Measurements from ENCODE around the gene CLDN6. TPM values are rescaled to one million over a fixed set of nuclear protein-coding genes. Genes with fewer than 3 reads are reported as not detected.

CLDN6 gene
- total and polyA plus RNA-seq, 9 of the 15 experiments (the other 6 are each of a cell fraction or from before 2014, with no cell fraction given): 0.22 to 0.75 (median 0.38) TPM; not detected in 3

GRCh38 chr16:2983706-2984136 lies 34.3 kb downstream of the CLDN6 start (continued):
- TF ChIP-seq, protein P1, sequence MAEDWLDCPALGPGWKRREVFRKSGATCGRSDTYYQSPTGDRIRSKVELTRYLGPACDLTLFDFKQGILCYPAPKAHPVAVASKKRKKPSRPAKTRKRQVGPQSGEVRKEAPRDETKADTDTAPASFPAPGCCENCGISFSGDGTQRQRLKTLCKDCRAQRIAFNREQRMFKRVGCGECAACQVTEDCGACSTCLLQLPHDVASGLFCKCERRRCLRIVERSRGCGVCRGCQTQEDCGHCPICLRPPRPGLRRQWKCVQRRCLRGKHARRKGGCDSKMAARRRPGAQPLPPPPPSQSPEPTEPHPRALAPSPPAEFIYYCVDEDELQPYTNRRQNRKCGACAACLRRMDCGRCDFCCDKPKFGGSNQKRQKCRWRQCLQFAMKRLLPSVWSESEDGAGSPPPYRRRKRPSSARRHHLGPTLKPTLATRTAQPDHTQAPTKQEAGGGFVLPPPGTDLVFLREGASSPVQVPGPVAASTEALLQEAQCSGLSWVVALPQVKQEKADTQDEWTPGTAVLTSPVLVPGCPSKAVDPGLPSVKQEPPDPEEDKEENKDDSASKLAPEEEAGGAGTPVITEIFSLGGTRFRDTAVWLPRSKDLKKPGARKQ (CRISPR knock-in tag; IDR thresholded peaks at IDR 0.05): no peak
- TF ChIP-seq ZBTB43 (CRISPR knock-in tag; IDR thresholded peaks at IDR 0.05) (no peak), CREB1 (IDR thresholded peaks at IDR 0.05) (no peak), CREB1 (CRISPR knock-in tag; IDR thresholded peaks at IDR 0.05) (peak; percentile 41; the same call in 1 of the 2 replicates), TRIM28 (IDR thresholded peaks at IDR 0.05) (0 out of 2 replicates have a peak, but pooled peaks have one; percentile 51), ELF2 (CRISPR knock-in tag; IDR thresholded peaks at IDR 0.05) (no peak), SRSF9 (IDR thresholded peaks at IDR 0.05; ENCODE audit: borderline replicate concordance, low read depth, low read length) (no peak), ZNF586 (CRISPR knock-in tag; conservative IDR thresholded peaks at IDR 0.05) (no peak), ZNF354B (CRISPR knock-in tag; IDR thresholded peaks at IDR 0.05) (no peak), HINFP (tag; conservative IDR thresholded peaks at IDR 0.05; ENCODE audit: low read depth) (no peak), ZBTB33 (CRISPR knock-in tag; IDR thresholded peaks at IDR 0.05) (peak; percentile 70; the same call in 1 of the 2 replicates)
- TF ChIP-seq, protein P2, sequence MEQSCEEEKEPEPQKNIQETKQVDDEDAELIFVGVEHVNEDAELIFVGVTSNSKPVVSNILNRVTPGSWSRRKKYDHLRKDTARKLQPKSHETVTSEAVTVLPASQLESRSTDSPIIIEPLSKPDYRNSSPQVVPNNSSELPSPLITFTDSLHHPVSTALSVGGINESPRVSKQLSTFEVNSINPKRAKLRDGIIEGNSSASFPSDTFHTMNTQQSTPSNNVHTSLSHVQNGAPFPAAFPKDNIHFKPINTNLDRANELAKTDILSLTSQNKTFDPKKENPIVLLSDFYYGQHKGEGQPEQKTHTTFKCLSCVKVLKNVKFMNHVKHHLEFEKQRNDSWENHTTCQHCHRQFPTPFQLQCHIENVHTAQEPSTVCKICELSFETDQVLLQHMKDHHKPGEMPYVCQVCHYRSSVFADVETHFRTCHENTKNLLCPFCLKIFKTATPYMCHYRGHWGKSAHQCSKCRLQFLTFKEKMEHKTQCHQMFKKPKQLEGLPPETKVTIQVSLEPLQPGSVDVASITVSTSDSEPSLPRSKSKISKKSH (CRISPR knock-in tag; IDR thresholded peaks at IDR 0.05): no peak
- TF ChIP-seq, protein P3, sequence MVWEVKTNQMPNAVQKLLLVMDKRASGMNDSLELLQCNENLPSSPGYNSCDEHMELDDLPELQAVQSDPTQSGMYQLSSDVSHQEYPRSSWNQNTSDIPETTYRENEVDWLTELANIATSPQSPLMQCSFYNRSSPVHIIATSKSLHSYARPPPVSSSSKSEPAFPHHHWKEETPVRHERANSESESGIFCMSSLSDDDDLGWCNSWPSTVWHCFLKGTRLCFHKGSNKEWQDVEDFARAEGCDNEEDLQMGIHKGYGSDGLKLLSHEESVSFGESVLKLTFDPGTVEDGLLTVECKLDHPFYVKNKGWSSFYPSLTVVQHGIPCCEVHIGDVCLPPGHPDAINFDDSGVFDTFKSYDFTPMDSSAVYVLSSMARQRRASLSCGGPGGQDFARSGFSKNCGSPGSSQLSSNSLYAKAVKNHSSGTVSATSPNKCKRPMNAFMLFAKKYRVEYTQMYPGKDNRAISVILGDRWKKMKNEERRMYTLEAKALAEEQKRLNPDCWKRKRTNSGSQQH (CRISPR knock-in tag; IDR thresholded peaks at IDR 0.05): no peak
- TF ChIP-seq, protein P4, sequence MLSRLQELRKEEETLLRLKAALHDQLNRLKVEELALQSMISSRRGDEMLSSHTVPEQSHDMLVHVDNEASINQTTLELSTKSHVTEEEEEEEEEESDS (CRISPR knock-in tag; IDR thresholded peaks at IDR 0.05): no peak
- TF ChIP-seq, protein P5, sequence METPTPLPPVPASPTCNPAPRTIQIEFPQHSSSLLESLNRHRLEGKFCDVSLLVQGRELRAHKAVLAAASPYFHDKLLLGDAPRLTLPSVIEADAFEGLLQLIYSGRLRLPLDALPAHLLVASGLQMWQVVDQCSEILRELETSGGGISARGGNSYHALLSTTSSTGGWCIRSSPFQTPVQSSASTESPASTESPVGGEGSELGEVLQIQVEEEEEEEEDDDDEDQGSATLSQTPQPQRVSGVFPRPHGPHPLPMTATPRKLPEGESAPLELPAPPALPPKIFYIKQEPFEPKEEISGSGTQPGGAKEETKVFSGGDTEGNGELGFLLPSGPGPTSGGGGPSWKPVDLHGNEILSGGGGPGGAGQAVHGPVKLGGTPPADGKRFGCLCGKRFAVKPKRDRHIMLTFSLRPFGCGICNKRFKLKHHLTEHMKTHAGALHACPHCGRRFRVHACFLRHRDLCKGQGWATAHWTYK (CRISPR knock-in tag; IDR thresholded peaks at IDR 0.05): no peak
- TF ChIP-seq, protein P6, sequence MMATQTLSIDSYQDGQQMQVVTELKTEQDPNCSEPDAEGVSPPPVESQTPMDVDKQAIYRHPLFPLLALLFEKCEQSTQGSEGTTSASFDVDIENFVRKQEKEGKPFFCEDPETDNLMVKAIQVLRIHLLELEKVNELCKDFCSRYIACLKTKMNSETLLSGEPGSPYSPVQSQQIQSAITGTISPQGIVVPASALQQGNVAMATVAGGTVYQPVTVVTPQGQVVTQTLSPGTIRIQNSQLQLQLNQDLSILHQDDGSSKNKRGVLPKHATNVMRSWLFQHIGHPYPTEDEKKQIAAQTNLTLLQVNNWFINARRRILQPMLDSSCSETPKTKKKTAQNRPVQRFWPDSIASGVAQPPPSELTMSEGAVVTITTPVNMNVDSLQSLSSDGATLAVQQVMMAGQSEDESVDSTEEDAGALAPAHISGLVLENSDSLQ (IDR thresholded peaks at IDR 0.05): 0 out of 2 replicates have a peak, but pooled peaks have one; percentile 11

Data from K562 (cell line).